Measurements from ENCODE around the gene ASCL5. TPM values are rescaled to one million over a fixed set of nuclear protein-coding genes. Genes with fewer than 3 reads are reported as not detected.

The ASCL5 gene
- total and polyA plus RNA-seq, 10 of the 15 experiments (the other 5 are each of a cell fraction or from before 2014, with no cell fraction given) = 0.04 TPM; not detected in 9

DNA sequence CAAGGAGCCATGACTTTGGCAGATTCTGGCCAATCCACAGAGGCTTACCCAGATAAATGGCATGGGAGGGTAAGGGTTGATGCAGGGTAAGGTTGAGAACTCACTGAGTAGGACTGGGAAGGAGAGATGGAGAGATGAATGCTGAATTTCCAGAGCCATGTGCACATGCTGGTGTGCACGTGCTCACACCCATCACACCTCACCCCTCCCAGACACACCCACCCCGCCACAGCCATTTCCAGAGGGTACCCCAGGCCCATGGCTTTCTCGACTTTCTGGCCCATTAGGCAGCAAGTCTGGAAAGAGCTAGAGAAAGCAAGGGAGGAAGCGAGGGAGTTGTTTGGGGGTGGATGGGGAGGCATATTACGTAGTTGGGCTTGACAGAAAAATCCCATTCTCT is 16.4 kb downstream of the ASCL5 start:
- Histone ChIP-seq H3K4me1 (ENCODE audit: control insufficient read depth, insufficient read depth, low read length) (no peaks in the 10 kb centered on the region), H3K79me2 (ENCODE audit: control insufficient read depth, insufficient read depth, low read length) (no peaks in the 10 kb centered on the region), H3K27me3 (replicated peaks in 1 of 2; ENCODE audit: control insufficient read depth in 2 of 2, insufficient read depth in 2 of 2, low read length in 1 of 2) (peaks cover 0 to 6% of the 10 kb centered on the region in 2 experiments; a peak in 2 of 4 replicates), H3K4me2 (ENCODE audit: control insufficient read depth, insufficient read depth) (no peak overlapping the region), H3K9me3 (replicated peaks; ENCODE audit: control insufficient read depth, insufficient read depth, low read length) (no peaks in the 10 kb centered on the region), H4K20me1 (ENCODE audit: control insufficient read depth, insufficient read depth) (no peaks in the 10 kb centered on the region), H3K27ac (ENCODE audit: control insufficient read depth, insufficient read depth) (no peak overlapping the region), H3K4me3 (no peak overlapping the region), H3K9ac (ENCODE audit: control insufficient read depth, insufficient read depth, low read length) (no peak overlapping the region), H2AFZ (ENCODE audit: control insufficient read depth, low read depth, low read length) (no peak overlapping the region), H3K36me3 (ENCODE audit: control insufficient read depth in 2 of 2, insufficient read depth in 2 of 2, low read length in 1 of 2) (no peaks in the 10 kb centered on the region)
- ChIA-PET POLR2A (no interaction called here), RAD21 (ENCODE audit: unreplicated experiment) (no interaction called here), CTCF (interaction anchor here (1.0 kb wide), 1 partner anchor 138 kb away, joined by 4 read pairs; no protein-coding TSS in a partner anchor), SMC1A (ENCODE audit: uncharacterized antibody, unreplicated experiment) (no interaction called here)
- DNase-seq (ENCODE audit: low read depth, low spot score) = no peak
- intact Hi-C loops (cut with micrococcal nuclease; ENCODE audit: unreplicated experiment) = loop anchor here (10.0 kb wide), 1 partner anchor 556 kb away; no protein-coding TSS in a partner anchor
- no peak for FAIRE-seq
- in situ Hi-C loops (cut with MboI) = no loop called here
- whole genome bisulfite sequencing (ENCODE audit: insufficient coverage, insufficient replicate concordance, low lambda C conversion rate, missing lambda C conversion rate) = 10% methylated on average over 5 of the region's 5 CpGs
- TF ChIP-seq GATAD2B (conservative IDR thresholded peaks at IDR 0.05; ENCODE audit: low read depth) (no peak), FOS (IDR thresholded peaks at IDR 0.05; ENCODE audit: borderline replicate concordance, extremely low read depth, insufficient read length) (no peak), NBN (IDR thresholded peaks at IDR 0.05) (no peak), NFXL1 (IDR thresholded peaks at IDR 0.05; ENCODE audit: borderline replicate concordance) (no peak), RB1 (IDR thresholded peaks at IDR 0.05; ENCODE audit: borderline replicate concordance) (no peak), ZNF207 (IDR thresholded peaks at IDR 0.05; ENCODE audit: borderline replicate concordance) (no peak), DPF2 (IDR thresholded peaks at IDR 0.05) (no peak), ETV6 (conservative IDR thresholded peaks at IDR 0.05 in 1 of 2, IDR thresholded peaks at IDR 0.05 in 1 of 2; ENCODE audit: borderline replicate concordance in 1 of 2, low read depth in 1 of 2) (no peak), PAX5 (IDR thresholded peaks at IDR 0.05; ENCODE audit: borderline replicate concordance, low read depth, low read length) (no peak), POLR2A (IDR thresholded peaks at IDR 0.05; ENCODE audit: low read depth, low read length) (no peak)
- TF ChIP-seq, protein P1, sequence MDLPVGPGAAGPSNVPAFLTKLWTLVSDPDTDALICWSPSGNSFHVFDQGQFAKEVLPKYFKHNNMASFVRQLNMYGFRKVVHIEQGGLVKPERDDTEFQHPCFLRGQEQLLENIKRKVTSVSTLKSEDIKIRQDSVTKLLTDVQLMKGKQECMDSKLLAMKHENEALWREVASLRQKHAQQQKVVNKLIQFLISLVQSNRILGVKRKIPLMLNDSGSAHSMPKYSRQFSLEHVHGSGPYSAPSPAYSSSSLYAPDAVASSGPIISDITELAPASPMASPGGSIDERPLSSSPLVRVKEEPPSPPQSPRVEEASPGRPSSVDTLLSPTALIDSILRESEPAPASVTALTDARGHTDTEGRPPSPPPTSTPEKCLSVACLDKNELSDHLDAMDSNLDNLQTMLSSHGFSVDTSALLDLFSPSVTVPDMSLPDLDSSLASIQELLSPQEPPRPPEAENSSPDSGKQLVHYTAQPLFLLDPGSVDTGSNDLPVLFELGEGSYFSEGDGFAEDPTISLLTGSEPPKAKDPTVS (IDR thresholded peaks at IDR 0.05; ENCODE audit: low read depth, low read length) = no peak
- TF ChIP-seq, protein P2, sequence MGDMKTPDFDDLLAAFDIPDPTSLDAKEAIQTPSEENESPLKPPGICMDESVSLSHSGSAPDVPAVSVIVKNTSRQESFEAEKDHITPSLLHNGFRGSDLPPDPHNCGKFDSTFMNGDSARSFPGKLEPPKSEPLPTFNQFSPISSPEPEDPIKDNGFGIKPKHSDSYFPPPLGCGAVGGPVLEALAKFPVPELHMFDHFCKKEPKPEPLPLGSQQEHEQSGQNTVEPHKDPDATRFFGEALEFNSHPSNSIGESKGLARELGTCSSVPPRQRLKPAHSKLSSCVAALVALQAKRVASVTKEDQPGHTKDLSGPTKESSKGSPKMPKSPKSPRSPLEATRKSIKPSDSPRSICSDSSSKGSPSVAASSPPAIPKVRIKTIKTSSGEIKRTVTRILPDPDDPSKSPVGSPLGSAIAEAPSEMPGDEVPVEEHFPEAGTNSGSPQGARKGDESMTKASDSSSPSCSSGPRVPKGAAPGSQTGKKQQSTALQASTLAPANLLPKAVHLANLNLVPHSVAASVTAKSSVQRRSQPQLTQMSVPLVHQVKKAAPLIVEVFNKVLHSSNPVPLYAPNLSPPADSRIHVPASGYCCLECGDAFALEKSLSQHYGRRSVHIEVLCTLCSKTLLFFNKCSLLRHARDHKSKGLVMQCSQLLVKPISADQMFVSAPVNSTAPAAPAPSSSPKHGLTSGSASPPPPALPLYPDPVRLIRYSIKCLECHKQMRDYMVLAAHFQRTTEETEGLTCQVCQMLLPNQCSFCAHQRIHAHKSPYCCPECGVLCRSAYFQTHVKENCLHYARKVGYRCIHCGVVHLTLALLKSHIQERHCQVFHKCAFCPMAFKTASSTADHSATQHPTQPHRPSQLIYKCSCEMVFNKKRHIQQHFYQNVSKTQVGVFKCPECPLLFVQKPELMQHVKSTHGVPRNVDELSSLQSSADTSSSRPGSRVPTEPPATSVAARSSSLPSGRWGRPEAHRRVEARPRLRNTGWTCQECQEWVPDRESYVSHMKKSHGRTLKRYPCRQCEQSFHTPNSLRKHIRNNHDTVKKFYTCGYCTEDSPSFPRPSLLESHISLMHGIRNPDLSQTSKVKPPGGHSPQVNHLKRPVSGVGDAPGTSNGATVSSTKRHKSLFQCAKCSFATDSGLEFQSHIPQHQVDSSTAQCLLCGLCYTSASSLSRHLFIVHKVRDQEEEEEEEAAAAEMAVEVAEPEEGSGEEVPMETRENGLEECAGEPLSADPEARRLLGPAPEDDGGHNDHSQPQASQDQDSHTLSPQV (IDR thresholded peaks at IDR 0.05) = no peak
- no peak for ATAC-seq
- BruUV-seq (replicated peaks) = no TSS peak
